ENCODE measurements around the gene TSLP. TPM values are rescaled to one million over a fixed set of nuclear protein-coding genes. Genes with fewer than 3 reads are reported as not detected.
A peak's percentile ranks its signal among the peaks of the same experiment; 100 is the strongest.

TSLP gene
- total RNA-seq, 1 donor from 2014 or later, result 1.3 TPM

- no peak overlapping the region for H3K4me3 ChIP-seq
- H3K9me3 ChIP-seq, result no peaks in the 10 kb centered on the region
- DNase-seq, result no peak
- H3K27me3 ChIP-seq (ENCODE audit: low read depth), result no peaks in the 10 kb centered on the region
- no peaks in the 10 kb centered on the region for H3K36me3 ChIP-seq
- TF ChIP-seq CTCF (IDR thresholded peaks at IDR 0.05), result no peak
- intact Hi-C loops (cut with DNase I), result no loop called here
- no peak for ATAC-seq
- H3K27ac ChIP-seq, result no peak overlapping the region
- H3K4me1 ChIP-seq, result peaks cover 16% of the 10 kb centered on the region
Measured at GRCh38 chr5:111076091-111076490, 4.6 kb downstream of the TSLP start.

GRCh38 chr5:111077678-111078077 lies 6.2 kb downstream of the TSLP start:
- Histone ChIP-seq H3K27me3 (ENCODE audit: low read depth) (no peaks in the 10 kb centered on the region), H3K36me3 (no peaks in the 10 kb centered on the region), H3K4me3 (no peak overlapping the region), H3K4me1 (peaks cover 16% of the 10 kb centered on the region), H3K9me3 (no peaks in the 10 kb centered on the region), H3K27ac (no peak overlapping the region)
- no peak for DNase-seq
- intact Hi-C loops (cut with DNase I), result no loop called here
- no peak for TF ChIP-seq CTCF (IDR thresholded peaks at IDR 0.05)
- ATAC-seq, result no peak

GRCh38 chr5:111079846-111080245 lies 8.3 kb downstream of the TSLP start:
- H3K4me1 ChIP-seq, result peaks cover 8% of the 10 kb centered on the region
- no peak for TF ChIP-seq CTCF (IDR thresholded peaks at IDR 0.05)
- no peak overlapping the region for H3K27ac ChIP-seq
- ATAC-seq (no peak), DNase-seq (no peak)
- no peaks in the 10 kb centered on the region for H3K9me3 ChIP-seq
- intact Hi-C loops (cut with DNase I), result no loop called here
- H3K27me3 ChIP-seq (ENCODE audit: low read depth), result no peaks in the 10 kb centered on the region
- no peak overlapping the region for H3K4me3 ChIP-seq
- no peaks in the 10 kb centered on the region for H3K36me3 ChIP-seq

GRCh38 chr5:111083323-111083722 lies 11.8 kb downstream of the TSLP start:
- DNase-seq, result no peak
- Histone ChIP-seq H3K36me3 (no peaks in the 10 kb centered on the region), H3K4me1 (no peaks in the 10 kb centered on the region), H3K9me3 (no peaks in the 10 kb centered on the region), H3K27ac (no peak overlapping the region), H3K4me3 (no peak overlapping the region), H3K27me3 (ENCODE audit: low read depth) (no peaks in the 10 kb centered on the region)
- intact Hi-C loops (cut with DNase I), result no loop called here
- ATAC-seq, result no peak
- no peak for TF ChIP-seq CTCF (IDR thresholded peaks at IDR 0.05)

- Histone ChIP-seq H3K36me3 (peaks cover 21% of the 10 kb centered on the region), H3K4me1 (peaks cover 20% of the 10 kb centered on the region), H3K9me3 (no peaks in the 10 kb centered on the region), H3K27ac (peak within 1 kb of the TSS; percentile 87), H3K27me3 (ENCODE audit: low read depth) (no peaks in the 10 kb centered on the region), H3K4me3 (peak within 1 kb of the TSS; percentile 99)
- no peak for TF ChIP-seq CTCF (IDR thresholded peaks at IDR 0.05)
- peak; percentile 90 for DNase-seq
- peak; percentile 100 for ATAC-seq
- intact Hi-C loops (cut with DNase I), result no loop called here
Measured at GRCh38 chr5:111092062-111092853, 20.7 kb downstream of the TSLP start, which contains the start of gene WDR36. TSS of gene WDR36 (plus strand) at chr5:111092348. CDS start at chr5:111092457, 109 bp downstream.

All from lower lobe of right lung (tissue), 2 donors.